ENCODE data around the gene MARS1.

Gene MARS1

DNA sequence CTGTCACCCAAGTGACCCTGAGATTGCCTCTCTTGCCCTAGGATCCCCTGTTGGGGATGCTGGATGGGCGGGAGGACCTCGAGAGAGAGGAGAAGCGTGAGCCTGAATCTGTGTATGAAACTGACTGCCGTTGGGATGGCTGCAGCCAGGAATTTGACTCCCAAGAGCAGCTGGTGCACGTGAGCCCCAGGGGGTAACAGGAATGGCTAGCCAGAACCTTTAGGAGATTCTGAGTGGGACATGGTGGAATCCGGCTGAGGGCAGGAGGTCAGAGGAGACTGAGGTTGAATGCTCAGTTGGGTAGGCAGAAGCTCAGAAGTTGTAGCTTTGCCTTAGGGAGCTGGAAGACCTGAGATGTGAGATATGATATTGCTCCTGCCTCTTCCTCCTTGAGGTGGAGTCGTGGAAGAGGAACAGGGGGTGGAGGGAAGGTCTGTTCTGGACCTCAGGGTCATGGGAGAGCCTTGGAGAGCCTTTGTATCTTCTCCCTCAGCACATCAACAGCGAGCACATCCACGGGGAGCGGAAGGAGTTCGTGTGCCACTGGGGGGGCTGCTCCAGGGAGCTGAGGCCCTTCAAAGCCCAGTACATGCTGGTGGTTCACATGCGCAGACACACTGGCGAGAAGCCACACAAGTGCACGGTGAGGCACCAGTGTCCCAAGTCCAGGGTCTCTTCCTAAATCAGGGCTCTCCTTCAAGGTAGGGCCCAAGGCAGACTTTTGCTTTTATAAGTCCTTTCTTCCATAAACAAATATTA is 21.9 kb upstream of the MARS1 start:
- Histone ChIP-seq H3K9me3 (ENCODE audit: control insufficient read depth, insufficient read depth, low read depth, low read length) (no peaks in the 10 kb centered on the region), H3K27ac (ENCODE audit: extremely low read depth, low read depth, low read length) (no peak overlapping the region), H3K36me3 (ENCODE audit: control insufficient read depth in 2 of 2, insufficient read depth in 1 of 2, low read length in 2 of 2) (no peaks in the 10 kb centered on the region), H3K4me3 (ENCODE audit: low read depth, low read length) (no peak overlapping the region), H3K4me1 (ENCODE audit: control insufficient read depth, insufficient read depth, low read length) (peaks cover 1% of the 10 kb centered on the region)
- POLR2A ChIA-PET = interaction anchor here (0.9 kb wide), 1 partner anchor 57 kb away, joined by 3 read pairs; no protein-coding TSS in a partner anchor
- CTCF ChIA-PET = interaction anchor here (0.8 to 1.4 kb wide), 7 partner anchors 8 to 236 kb away, joined by 3 to 5 read pairs (median 3); partner anchors contain the start of genes INHBE and SHMT2
- TF ChIP-seq HOXD13 (CRISPR knock-in tag; IDR thresholded peaks at IDR 0.05; ENCODE audit: borderline replicate concordance) (no peak), ZBTB20 (tag by site-specific recombination; IDR thresholded peaks at IDR 0.05) (no peak), ZNF146 (tag by site-specific recombination; IDR thresholded peaks at IDR 0.05) (no peak), ZNF426 (tag by site-specific recombination; IDR thresholded peaks at IDR 0.05) (no peak), ZSCAN30 (tag by site-specific recombination; IDR thresholded peaks at IDR 0.05) (no peak), GLIS1 (tag by site-specific recombination; IDR thresholded peaks at IDR 0.05) (peak; percentile 12; the same call in 1 of the 2 replicates), ZNF311 (tag by site-specific recombination; IDR thresholded peaks at IDR 0.05; ENCODE audit: borderline replicate concordance) (no peak)

DNA sequence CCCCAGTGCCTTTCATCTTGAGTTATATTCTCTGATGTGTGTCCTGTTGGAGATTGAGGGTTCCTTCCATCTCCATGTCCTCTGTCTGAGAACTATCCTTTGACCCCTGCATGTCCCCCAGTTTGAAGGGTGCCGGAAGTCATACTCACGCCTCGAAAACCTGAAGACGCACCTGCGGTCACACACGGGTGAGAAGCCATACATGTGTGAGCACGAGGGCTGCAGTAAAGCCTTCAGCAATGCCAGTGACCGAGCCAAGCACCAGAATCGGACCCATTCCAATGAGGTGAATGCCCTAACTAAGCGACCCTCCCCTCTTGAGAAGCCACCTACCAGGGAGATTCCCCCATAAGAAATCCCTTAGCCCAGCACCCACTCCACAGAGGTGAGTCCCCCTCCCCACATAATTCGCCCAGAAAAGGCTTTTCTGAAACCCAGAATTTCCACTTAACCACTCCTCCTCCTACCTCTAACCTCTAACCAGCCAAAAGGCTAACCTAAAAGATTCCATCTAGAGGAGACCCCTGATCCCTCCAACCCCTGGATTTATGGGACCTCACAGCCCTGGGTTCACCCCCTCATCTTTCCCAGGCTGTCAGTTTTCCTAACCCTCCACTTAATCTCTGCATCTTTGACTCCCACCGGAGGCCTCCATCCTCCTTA is 20.5 kb upstream of the MARS1 start:
- H3K36me3 ChIP-seq (ENCODE audit: control insufficient read depth in 2 of 2, insufficient read depth in 1 of 2, low read length in 2 of 2) = no peaks in the 10 kb centered on the region
- H3K27ac ChIP-seq (ENCODE audit: extremely low read depth, low read depth, low read length) = no peak overlapping the region
- no peaks in the 10 kb centered on the region for H3K9me3 ChIP-seq (ENCODE audit: control insufficient read depth, insufficient read depth, low read depth, low read length)
- TF ChIP-seq ZNF341 (tag by site-specific recombination; IDR thresholded peaks at IDR 0.05; ENCODE audit: low read depth) = no peak
- TF ChIP-seq, protein P1, sequence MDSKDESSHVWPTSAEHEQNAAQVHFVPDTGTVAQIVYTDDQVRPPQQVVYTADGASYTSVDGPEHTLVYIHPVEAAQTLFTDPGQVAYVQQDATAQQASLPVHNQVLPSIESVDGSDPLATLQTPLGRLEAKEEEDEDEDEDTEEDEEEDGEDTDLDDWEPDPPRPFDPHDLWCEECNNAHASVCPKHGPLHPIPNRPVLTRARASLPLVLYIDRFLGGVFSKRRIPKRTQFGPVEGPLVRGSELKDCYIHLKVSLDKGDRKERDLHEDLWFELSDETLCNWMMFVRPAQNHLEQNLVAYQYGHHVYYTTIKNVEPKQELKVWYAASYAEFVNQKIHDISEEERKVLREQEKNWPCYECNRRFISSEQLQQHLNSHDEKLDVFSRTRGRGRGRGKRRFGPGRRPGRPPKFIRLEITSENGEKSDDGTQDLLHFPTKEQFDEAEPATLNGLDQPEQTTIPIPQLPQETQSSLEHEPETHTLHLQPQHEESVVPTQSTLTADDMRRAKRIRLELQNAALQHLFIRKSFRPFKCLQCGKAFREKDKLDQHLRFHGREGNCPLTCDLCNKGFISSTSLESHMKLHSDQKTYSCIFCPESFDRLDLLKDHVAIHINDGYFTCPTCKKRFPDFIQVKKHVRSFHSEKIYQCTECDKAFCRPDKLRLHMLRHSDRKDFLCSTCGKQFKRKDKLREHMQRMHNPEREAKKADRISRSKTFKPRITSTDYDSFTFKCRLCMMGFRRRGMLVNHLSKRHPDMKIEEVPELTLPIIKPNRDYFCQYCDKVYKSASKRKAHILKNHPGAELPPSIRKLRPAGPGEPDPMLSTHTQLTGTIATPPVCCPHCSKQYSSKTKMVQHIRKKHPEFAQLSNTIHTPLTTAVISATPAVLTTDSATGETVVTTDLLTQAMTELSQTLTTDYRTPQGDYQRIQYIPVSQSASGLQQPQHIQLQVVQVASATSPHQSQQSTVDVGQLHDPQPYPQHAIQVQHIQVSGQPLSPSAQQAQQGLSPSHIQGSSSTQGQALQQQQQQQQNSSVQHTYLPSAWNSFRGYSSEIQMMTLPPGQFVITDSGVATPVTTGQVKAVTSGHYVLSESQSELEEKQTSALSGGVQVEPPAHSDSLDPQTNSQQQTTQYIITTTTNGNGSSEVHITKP (tag by site-specific recombination; IDR thresholded peaks at IDR 0.05) = no peak
- TF ChIP-seq ZSCAN23 (tag by site-specific recombination; IDR thresholded peaks at IDR 0.05) = no peak
- TF ChIP-seq ZNF596 (tag by site-specific recombination; IDR thresholded peaks at IDR 0.05) = no peak
- no peak for TF ChIP-seq ZNF837 (tag by site-specific recombination; IDR thresholded peaks at IDR 0.05)
- no peak for TF ChIP-seq ZNF311 (tag by site-specific recombination; IDR thresholded peaks at IDR 0.05; ENCODE audit: borderline replicate concordance)
- TF ChIP-seq YY2 (tag by site-specific recombination; IDR thresholded peaks at IDR 0.05) = no peak
- TF ChIP-seq ZNF132 (tag by site-specific recombination; IDR thresholded peaks at IDR 0.05; ENCODE audit: borderline replicate concordance) = no peak
- TF ChIP-seq, protein P2, sequence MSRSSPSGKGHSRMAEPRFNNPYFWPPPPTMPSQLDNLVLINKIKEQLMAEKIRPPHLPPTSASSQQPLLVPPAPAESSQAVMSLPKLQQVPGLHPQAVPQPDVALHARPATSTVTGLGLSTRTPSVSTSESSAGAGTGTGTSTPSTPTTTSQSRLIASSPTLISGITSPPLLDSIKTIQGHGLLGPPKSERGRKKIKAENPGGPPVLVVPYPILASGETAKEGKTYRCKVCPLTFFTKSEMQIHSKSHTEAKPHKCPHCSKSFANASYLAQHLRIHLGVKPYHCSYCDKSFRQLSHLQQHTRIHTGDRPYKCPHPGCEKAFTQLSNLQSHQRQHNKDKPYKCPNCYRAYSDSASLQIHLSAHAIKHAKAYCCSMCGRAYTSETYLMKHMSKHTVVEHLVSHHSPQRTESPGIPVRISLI (tag by site-specific recombination; IDR thresholded peaks at IDR 0.05) = no peak
- no peak for TF ChIP-seq ZFP69B (tag by site-specific recombination; IDR thresholded peaks at IDR 0.05)
- TF ChIP-seq ZNF350 (tag by site-specific recombination; IDR thresholded peaks at IDR 0.05) = no peak
- no peak for TF ChIP-seq HOXA7 (CRISPR knock-in tag; IDR thresholded peaks at IDR 0.05; ENCODE audit: borderline replicate concordance)
- CTCF ChIA-PET = interaction anchor here (1.2 kb wide), 1 partner anchor 9 kb away, joined by 5 read pairs; no protein-coding TSS in a partner anchor
- H3K4me3 ChIP-seq (ENCODE audit: low read depth, low read length) = no peak overlapping the region
- no peaks in the 10 kb centered on the region for H3K4me1 ChIP-seq (ENCODE audit: control insufficient read depth, insufficient read depth, low read length)
- POLR2A ChIA-PET = no interaction called here
